C4-2B (cell line): ENCODE measurements around the gene SEMA4B.

Source experiments
- H3K27ac ChIP-seq: fragments of 450-650 bp; 2 replicates; pipeline ENCODE4 v1.5.1; 2017
- ZFX ChIP-seq: fragments of 450-650 bp; IDR thresholded peaks from 2 replicates; pipeline ENCODE4 v1.6.1; 2017
- TF ChIP-seq, protein P1 (sequence below): fragments of 450-650 bp; conservative IDR thresholded peaks from 2 replicates; pipeline ENCODE4 v1.5.1; 2017; ENCODE audit warnings: mild to moderate bottlenecking

Gene SEMA4B

DNA sequence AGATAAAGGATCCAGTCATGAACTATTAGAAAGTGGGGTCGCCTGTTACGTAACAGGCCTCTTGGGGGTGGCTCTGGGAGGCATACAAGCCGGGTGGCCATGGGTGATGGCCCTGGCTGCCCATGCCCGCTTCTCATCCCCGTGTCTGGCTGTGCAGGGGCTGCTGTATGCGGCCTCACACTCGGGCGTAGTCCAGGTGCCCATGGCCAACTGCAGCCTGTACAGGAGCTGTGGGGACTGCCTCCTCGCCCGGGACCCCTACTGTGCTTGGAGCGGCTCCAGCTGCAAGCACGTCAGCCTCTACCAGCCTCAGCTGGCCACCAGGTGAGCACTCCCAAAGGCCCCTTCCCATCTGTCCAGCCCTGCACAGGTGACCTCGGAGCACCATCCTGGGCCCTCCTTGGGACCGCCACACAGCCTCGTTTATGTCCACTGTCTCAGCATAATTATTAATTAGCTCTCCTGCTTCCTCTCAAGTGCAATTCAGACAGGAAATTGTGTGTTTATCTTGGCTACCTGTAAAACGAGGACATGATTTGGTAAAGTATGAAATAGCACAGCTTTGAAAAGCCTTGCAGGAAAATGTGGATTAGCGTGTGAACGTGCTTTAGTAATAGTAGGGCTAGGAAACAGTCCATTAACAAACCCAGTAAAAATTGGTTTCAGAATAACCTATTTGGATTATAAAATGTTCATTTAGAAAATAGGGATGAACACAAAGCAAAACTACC lies 24.5 kb downstream of the SEMA4B start:
- no peak for TF ChIP-seq ZFX
- TF ChIP-seq, protein P1, sequence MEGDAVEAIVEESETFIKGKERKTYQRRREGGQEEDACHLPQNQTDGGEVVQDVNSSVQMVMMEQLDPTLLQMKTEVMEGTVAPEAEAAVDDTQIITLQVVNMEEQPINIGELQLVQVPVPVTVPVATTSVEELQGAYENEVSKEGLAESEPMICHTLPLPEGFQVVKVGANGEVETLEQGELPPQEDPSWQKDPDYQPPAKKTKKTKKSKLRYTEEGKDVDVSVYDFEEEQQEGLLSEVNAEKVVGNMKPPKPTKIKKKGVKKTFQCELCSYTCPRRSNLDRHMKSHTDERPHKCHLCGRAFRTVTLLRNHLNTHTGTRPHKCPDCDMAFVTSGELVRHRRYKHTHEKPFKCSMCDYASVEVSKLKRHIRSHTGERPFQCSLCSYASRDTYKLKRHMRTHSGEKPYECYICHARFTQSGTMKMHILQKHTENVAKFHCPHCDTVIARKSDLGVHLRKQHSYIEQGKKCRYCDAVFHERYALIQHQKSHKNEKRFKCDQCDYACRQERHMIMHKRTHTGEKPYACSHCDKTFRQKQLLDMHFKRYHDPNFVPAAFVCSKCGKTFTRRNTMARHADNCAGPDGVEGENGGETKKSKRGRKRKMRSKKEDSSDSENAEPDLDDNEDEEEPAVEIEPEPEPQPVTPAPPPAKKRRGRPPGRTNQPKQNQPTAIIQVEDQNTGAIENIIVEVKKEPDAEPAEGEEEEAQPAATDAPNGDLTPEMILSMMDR = no peak
- H3K27ac ChIP-seq = no peak overlapping the region

DNA sequence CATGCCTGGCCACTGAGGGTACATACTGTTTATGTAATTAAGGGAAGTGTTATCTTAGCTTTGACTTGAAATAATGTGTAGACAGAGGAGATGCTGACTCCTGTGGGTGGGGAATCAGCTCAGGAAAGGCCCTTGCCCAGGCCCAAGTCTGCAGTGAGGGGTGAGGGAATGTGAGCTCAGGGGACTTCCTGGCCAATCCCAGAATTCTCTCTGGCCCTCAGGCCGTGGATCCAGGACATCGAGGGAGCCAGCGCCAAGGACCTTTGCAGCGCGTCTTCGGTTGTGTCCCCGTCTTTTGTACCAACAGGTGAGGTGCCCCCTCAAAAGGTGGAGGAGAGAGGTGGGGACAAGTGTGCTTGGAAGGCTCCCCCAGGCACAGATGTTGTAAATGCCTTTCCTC lies 26.2 kb downstream of the SEMA4B start:
- H3K27ac ChIP-seq = no peak overlapping the region
- no peak for TF ChIP-seq ZFX
- TF ChIP-seq, protein P1 = no peak

DNA sequence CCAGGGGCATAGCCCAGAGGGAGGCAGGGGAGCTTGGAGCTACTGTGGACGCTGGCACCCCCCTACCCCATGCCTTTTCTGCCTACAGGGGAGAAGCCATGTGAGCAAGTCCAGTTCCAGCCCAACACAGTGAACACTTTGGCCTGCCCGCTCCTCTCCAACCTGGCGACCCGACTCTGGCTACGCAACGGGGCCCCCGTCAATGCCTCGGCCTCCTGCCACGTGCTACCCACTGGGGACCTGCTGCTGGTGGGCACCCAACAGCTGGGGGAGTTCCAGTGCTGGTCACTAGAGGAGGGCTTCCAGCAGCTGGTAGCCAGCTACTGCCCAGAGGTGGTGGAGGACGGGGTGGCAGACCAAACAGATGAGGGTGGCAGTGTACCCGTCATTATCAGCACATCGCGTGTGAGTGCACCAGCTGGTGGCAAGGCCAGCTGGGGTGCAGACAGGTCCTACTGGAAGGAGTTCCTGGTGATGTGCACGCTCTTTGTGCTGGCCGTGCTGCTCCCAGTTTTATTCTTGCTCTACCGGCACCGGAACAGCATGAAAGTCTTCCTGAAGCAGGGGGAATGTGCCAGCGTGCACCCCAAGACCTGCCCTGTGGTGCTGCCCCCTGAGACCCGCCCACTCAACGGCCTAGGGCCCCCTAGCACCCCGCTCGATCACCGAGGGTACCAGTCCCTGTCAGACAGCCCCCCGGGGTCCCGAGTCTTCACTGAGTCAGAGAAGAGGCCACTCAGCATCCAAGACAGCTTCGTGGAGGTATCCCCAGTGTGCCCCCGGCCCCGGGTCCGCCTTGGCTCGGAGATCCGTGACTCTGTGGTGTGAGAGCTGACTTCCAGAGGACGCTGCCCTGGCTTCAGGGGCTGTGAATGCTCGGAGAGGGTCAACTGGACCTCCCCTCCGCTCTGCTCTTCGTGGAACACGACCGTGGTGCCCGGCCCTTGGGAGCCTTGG lies 27.0 kb downstream of the SEMA4B start:
- TF ChIP-seq, protein P1 = no peak
- no peak for TF ChIP-seq ZFX
- peak overlapping the region; percentile 94 for H3K27ac ChIP-seq

DNA sequence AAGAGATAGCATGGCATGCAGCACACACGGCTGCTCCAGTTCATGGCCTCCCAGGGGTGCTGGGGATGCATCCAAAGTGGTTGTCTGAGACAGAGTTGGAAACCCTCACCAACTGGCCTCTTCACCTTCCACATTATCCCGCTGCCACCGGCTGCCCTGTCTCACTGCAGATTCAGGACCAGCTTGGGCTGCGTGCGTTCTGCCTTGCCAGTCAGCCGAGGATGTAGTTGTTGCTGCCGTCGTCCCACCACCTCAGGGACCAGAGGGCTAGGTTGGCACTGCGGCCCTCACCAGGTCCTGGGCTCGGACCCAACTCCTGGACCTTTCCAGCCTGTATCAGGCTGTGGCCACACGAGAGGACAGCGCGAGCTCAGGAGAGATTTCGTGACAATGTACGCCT lies 27.8 kb downstream of the SEMA4B start:
- peak overlapping the region; percentile 94 for H3K27ac ChIP-seq
- TF ChIP-seq ZFX = no peak
- TF ChIP-seq, protein P1 = no peak

DNA sequence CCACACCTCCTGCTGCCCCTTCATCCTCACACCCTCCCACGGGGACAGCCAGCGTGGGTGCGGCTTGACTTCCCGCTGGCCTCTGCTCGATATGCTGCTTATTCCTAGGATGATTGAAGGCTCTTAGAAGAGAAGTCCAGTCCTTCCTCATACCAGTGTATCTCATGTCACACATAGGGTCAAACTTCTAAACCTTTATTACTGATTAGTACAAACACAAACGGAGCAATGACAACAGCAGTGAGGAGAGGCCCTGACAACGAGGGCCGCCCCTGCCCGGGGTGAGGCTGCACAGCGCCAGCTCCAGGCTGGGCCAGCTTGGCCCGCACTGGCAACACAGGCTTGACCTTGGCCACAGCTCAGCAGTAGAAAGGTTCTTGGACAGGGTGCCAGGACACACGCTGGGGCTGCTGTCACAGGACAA lies 29.0 kb downstream of the SEMA4B start:
- H3K27ac ChIP-seq = peak overlapping the region; percentile 94
- TF ChIP-seq, protein P1 = no peak

DNA sequence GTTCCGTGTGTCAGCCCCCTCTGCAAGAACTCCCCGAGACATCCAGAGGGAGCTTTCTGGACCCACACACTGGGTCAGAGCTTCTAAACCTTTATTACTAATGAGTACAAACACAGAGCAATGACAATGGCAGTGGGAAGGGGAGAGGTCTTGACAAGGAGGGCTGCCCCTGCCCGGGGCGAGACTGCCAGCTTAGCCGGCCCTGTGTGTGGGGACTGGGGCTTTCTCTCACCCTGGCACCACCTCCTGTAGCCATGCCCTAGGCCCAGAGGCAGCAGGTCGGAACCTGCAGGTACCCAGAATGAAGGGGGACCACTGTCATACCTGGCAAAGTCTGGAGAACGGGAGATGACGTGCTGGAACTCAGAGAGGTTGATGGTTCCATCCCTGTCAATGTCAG lies 29.5 kb downstream of the SEMA4B start:
- TF ChIP-seq, protein P1 = no peak
- TF ChIP-seq ZFX = no peak
- H3K27ac ChIP-seq = peak overlapping the region; percentile 94
